Stimulated activated CD4-positive, alpha-beta T cell treated with anti-CD3 and anti-CD28 coated beads, Interleukin-12 subunit alpha, Interleukin-12 subunit beta, amount 100 ng/mL, for 48 hours (primary cell): ENCODE results near the gene PTPN1.
"Not testable (repeated sequence)": the region's sequence is repeated elsewhere in the genome, so short reads cannot be mapped to it uniquely, and the experiment has no call there.

ENCODE experiments used
- DNase-seq, 3 donors: peaks; one replicate each; pipeline ENCODE4 v3.0.0-alpha.2; 2020; ENCODE audit warnings: low read depth in 2 of 3, low spot score in 1 of 3

Gene PTPN1

DNA sequence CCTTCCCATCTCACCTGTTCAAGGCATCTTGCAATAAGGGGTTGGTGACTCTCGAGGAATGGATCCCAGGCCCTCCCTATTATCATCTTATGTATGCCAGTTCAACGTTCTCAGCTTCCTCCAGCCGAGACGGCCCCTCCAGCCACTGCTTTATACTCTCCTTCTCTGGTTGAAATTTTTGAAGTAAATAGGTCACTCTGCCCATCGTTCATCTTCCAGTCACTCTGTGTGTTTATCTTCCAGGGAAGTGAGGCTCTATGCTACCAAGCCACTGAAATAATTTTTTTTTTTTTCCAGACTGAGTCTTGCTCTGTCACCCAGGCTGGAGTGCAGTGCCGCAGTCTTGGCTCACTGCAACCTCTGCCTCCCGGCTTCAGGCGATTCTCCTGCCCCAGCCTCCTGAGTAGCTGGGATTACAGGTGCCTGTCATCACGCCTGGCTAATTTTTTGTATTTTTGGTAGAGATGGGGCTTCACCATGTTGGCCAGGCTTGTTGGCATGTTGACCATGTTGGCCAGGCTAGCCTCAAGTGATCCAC lies 17.0 kb downstream of the PTPN1 start:
- DNase-seq: no peak

DNA sequence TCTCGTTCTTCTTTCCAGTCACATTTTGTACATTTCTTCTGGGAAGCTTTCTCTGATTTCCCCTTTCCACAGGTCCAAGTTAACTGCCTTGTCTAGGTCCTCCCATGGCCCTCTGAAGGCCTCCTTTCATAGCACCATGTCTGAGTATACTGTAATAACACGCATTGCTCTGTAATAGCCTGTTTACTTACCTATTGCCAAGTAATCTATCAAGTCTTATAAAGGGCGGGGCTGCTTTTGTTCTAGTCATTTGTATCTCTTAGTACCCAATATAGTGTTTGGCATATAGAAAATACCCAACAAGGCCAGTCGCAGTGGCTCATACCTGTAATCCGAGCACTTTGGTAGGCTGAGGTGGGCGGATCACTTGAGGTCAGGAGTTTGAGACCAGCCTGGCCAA lies 17.9 kb downstream of the PTPN1 start:
- no peak for DNase-seq

DNA sequence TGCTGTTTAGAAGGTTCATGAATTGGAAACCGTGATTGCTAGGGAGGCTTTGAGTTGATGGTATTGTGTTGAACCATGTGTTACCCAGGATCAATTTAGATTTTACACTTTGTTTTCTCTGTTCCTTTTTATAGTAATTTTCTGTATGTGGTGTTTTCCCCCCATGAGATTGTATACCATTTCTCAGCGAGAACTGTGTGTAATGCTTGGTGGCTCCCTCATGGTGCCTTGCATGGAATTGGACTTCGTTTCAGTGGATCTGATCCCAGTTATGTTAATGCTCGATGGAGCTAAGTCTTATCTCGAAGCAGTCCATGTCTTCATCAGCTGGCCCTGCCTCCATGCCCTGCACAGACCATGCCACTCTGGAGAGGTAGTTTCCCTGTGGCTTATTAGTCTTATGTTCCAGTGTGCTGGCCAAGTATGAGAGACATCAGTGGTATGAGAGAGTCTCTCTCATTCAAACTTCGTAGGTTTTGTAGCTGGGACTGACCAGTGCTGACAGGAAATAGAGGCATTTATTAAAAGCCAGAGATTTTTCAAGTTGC lies 18.7 kb downstream of the PTPN1 start:
- DNase-seq: no peak

DNA sequence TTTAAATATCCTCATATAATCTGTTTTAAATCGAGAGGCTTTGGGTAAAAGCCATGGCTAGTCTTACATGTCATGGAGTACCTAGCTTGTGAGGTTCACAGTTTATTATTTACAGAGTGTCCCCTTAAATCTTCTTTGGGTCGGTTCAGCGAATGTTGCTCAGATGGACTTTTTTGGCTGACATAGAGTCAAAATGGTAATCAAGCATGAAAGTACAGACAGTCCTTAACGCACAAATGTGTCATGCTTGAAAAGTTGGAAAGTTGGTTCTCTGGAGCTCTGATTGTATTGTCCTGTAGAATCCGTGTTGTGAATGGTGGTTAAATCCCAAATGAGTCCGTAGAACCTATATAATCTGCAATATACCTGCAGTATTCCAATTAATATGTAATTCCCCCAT lies 22.0 kb downstream of the PTPN1 start:
- no peak for DNase-seq

DNA sequence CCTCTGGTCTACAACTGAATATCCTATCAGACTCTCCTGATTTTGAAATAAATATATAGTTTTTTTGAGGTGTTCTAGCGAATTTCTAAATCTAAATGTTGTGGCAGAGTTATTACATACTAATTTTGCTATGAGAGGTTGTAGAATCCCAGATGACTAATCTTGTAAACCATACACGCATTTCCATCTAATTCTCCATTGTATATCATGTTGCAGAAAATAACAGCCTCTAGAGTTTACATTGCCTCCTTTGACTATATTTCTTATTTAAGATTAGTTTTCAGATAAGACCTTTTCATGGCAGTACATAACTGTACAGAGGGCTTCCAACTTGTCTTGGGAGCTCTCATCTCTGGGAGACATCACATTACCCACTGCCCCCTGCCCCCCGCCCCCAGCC lies 22.9 kb downstream of the PTPN1 start:
- no peak for DNase-seq

DNA sequence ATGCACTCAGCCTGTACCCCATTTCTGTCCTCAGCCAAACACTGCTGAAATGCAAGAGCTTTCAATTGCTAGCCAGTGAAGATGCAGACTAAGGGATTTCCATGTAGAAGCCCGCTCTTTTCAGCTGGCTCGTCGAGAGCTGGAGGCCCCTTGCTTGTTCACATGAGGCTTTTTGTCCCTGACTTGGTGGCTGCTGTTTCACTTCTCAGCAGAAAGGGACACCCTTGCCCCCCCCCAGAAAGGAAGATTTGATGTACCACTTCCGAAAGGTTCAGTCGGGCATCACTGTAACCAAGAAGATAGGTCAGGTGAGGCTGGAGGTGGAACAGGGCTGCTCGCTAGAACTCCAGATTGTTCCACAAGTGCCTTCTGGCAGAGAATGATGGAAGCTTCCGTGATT lies 23.3 kb downstream of the PTPN1 start:
- no peak for DNase-seq

DNA sequence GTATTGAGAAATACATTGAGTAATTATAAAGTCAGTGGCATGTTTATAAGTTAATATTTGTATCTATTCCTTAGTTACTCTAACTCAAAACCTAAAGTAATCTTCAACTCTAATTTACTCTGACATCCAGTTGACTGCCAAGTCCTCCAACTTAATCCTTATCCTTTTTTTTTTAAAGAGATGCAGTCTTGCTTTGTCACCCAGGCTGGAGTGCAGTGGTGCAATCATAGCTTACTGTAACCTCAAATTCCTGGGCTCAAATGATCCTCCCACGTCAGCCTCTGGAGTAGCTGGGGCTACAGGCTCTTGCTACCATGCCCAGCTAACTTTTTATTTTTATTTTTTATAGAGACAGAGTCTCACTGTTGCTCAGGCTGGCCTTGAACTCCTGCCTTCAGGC lies 24.4 kb downstream of the PTPN1 start:
- no peak for DNase-seq

DNA sequence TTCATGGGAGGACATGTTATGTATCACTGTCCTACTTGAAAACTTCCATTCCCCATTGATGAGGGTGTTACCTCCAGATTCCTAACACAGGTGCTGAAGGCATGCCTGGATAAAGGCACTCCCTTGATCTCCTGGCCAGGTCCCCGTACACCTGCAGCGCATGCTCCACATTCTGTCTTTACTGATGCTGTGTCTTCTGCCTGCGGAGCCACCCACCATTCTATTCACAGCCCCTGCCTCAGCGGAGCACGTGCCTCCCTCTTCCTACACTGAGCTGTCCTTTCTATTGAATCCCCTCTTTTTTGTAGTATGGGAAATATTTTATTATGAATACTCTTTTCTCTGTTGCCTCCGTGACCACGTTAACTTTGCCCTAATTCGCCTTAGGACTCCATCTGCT lies 25.0 kb downstream of the PTPN1 start:
- no peak for DNase-seq

DNA sequence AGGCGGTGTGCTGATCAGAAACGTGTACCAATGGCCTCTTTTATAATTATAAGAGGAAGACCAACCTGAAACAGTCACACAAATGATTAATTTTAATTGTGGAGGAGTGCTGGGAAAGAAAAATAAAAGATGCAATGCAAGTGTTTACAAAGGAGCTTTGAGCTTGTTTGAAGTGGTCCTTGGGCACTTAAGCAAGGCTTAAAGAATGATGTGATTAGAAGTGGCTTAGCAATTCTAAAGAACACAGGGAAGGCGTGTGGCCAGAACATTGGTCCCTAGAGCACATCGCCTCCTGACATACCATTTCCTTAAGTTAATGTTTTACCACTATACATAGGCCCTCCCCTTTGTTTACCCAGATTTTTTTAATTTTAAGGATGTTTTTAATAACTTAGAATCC lies 26.1 kb downstream of the PTPN1 start:
- DNase-seq: no peak

DNA sequence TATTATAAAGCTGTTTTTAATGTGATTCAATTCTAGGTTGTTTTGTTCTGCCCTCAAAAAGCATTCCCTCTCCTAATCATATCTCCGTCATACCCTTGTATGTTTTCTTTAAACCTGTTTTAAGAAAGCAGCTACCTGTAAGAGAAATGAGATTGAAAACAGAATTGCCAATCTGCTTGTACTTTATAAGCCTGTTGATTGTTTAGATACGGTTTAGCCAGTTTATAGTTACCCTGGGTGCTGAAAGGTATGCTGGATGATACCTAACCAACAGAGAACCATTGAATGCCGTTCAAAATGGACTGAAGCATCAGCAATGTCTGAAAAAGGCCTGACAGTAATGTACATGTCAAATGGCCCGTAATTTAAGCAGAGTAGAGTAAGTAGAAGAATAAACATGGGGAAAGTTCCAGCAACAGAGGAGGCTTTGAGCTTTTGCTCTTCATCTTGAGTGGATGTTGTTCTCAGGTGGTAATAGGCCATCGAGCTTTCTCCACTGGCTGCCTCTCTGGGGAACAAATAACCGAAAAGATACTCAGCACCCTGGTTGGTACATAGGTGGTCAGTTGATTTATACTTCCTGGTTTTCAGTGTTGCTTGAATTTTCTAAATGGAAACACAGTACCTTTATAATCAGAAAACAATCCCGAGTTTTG lies 27.5 kb downstream of the PTPN1 start:
- no peak for DNase-seq

DNA sequence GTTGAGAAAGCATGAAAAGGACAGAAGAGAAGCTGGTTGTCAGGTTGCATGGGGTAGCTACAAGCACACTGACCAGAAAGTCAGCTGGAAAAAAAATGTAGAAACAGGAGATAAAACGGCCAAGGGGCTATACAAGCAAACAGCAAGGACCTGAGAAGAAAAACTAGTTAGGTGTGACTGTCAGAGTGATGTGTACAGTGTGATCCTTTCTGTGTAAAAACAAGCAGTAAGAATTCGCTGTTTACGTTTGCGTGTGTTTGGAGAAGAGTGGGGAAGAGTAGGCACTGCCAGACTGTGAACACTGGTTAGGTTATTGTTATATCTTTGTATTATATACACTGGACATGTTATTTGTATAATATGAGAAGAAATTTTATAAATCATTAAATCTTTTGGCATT lies 28.1 kb downstream of the PTPN1 start:
- DNase-seq: no peak

DNA sequence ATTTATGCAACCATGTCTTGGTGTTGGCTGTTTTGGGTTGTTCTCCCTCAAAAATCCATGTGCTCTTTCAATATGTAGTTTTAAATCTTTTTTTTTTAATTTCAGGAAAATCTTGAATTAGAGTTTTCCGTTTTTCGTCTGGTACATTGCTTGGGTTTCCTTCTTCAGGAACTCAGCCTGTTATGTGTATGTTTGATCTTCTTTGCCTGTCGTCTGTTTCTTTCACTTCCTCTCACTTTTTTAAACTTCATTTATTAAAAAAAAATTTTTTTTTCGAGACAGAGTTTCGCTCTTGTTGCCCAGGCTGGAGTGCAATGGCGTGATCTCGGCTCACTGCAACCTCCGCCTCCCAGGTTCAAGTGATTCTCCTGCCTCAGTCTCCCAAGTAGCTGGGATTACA lies 29.6 kb downstream of the PTPN1 start:
- not testable (repeated sequence) for DNase-seq

DNA sequence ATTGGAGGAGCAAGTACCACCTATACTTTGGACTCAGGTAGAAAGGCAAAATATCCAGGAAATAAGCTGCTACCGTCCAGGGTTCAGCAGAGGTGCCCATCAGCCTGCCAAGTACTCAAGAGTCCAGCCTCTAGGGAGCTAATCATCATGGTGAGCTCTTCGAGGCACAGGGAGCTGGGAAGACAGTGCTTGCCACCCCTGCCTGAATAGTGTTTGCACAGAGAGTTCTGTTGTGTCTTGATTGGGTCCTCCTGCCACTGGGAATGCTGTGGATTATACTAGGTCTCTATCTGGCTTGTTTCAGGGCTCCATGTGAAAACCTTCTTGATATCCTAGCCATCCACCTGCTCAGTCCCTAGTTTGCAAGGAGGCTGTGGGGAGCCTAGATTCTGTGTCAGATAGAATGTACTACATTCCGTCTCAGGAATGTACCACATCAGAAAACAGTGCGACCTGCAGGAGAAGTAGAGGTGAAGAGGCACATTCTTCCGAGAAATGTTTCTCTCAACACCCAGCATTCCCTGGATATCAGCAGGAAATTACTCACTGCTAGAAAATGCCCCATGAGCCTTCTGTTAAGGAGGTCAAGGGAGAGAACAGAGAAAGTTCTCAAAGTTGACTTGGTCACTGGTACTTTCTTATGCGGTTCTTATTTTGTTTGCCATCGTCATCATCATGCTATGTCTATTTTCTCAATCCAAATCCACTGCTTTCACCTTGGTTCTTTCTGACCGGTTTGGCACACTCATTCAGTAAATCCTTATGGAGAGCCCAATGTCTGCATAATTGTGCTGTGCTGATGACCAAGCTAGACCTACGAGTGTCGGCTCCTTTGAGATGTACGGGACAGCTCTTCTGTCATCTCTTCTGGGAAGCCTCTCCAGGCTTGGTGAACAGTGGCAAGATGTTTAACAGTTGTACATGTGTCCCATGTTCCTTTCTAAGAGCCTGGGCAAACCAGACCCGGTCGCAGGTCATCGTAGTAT lies 30.7 kb downstream of the PTPN1 start:
- DNase-seq: no peak

DNA sequence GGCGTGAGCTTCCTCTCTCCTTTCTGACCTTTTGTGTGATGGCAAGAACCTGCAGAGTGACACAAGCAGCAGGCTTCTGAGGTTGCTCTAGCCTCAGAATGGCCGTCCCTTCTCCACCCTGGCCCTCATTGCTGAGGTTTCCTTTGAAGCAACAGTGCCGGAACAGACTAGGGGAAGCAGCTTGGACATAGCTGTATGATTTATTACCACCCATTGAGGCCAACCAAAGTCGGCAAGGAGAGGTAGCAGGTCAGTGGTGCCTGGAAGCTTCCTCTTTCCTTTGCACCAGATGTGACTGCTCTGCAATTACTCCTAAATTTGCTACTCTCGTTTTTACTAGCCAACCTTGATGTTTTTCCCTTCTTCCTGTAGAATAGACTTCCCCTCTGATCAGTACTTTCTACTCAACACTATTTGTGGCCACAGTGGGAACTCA lies 31.4 kb downstream of the PTPN1 start:
- no peak for DNase-seq

DNA sequence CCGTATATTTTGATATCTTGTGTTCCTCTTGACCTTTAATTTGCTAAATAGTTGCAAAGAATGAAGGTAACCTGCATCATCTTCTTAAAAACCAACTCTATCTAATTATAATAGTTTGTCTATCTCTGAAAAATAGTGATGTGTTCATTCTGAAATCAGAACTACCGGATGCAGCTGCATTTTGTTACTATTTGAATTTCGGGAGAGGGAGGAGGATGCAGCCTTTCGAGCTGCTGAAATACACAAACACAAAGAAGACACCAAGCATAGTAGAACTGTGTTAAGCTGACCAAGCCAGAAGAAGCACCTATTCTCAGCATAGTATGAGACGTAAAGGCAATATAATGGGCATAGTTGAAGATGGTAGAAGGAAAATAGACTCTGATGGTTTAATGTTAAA lies 33.1 kb downstream of the PTPN1 start:
- DNase-seq: no peak

DNA sequence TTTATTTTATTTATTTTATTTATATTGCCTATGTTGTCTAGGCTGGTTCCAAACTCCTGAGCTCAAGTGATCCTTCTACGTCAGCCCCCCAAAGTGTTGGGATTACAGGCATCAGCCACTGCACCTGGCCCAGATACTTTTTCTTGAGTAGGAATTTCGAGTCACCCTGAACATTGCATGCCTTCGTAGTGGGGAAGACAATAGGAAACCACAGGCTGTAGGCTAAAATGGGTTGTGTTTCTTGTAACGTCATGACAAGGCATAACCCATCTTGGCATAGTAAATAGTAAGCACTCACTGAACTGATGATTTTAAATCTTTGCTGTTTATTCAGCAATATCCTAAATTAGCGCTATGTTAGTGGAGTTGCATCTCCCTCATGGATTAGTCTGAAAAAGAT lies 34.9 kb downstream of the PTPN1 start:
- DNase-seq: no peak

DNA sequence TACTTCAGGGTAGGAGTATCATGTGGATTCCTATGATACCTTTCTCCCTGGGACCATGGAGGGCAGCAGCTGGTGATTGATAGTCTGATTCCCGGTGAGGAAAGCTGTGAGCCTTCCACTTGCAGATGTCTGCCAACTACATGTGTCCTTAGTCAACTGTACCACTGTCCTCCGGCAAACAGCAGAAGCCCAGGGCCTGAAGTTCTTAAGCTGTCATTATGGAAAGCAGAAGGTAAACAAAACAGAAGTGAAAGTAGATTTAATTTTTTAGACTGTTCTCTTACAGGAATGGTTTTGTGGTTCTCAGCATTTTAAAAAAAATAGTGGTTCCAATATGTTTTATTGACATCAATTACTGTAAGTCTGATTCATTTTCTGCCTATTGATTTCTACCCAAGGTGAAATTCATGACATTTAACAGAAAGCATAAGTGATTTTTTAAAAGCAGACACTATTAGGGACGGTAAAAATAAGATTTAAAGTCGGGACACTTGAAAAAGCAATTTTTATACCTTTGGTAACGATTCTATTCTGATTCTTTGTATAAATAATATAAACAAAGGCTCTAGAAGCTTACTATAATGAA lies 36.6 kb downstream of the PTPN1 start:
- DNase-seq: no peak

DNA sequence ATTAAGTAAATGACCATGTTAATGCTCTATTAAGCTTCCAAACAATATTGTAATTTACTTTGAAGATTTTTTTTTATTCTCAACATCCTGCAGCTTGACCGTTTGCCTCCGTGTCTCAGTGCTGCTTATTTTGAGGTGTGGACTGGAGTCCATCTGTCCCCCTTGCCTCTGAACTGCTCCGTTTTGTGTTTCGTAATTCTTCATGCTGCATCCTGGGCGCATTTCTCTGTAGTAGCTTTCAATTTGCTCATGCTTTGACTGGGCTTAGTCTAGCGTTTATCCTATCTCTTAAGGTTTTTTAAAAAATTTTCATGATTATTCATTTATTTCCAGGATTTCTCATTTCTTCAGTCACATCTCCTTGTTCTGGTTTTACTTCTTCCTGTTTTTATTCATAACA lies 37.8 kb downstream of the PTPN1 start:
- DNase-seq: no peak

DNA sequence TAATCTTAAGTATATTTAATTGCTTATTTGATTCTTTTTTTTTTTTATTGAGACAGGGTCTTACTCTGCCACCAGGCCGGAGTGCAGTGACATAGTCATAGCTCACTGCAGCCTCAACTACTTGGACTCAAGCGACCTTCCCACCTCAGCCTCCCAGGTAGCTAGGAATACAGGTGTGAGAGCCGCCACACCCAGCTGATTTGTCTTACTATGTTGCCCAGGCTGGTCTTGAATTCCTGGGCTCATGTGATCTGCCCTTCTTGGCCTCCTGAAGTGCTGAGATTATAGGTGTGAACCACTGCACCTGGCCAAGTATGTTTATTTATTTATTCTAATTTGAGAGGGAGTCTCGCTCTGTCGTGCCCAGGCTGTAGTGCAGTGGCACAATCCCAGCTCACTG lies 38.2 kb downstream of the PTPN1 start:
- DNase-seq: no peak

DNA sequence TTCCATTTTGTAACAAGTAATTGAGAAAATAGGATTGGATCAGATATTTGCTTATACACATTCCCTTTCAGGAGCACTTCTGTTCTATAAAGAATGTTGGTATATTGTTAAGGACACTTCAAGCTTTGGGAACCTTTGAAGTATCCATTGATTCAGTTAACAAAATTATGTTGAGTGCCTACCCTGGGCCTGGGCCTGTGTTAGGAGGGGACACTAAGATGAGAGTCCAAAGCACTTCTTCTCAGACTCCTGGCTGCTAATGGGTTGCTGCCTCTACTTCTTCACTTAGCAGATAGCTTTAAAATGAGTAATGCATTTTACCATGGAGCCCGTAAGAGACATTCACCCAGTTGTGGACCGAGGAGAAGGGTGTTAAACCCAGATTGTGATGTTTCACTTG lies 40.3 kb downstream of the PTPN1 start:
- DNase-seq: no peak

DNA sequence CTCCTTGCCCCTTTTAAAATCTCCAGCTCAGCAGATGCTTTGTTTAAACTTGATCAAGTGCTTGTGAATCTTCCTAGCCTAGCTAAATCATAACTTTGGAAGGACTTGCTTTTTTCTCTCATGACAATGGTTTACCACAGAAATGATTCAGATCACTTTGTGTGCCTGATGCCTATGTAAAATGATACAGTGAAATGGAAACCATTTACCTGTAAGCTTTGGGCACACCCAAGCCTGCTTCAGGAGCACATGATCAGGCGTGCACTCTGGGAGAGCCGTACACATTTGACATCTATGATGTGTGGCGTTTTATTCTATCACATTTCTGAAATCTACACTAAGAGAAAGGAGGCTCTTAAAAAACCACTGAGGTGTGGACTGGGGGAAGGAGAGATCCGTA lies 41.1 kb downstream of the PTPN1 start:
- DNase-seq: no peak

DNA sequence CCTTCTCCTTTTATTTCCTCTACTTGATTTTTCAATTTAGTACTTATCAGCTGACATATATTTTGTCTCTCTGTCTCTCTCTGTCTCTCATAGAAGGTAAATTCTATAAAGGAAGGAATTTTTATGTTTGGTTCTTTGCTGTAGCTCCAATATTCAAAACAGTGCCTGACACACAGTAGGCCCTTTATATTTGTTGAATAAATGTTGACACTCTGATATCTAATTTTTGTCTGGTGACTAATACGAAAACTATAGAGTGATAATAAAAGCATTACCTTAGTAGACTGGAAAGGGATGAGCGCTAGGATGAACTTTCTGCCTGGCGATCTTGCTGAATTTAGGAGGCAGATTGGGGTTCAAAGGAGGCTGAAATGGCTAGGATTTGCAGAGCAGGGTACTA lies 42.8 kb downstream of the PTPN1 start:
- DNase-seq: no peak
